DOHH2 (cell line): ENCODE results near the gene IGF1R.

ENCODE experiments used
- H3F3A ChIP-seq: fragments of 200-600 bp; sonication (generic), shearing (Covaris generic); 2 replicates; pipeline ENCODE4 v1.6.0; 2016; ENCODE audit warnings: antibody characterized with exemption, mild to moderate bottlenecking; ENCODE audit not compliant: control insufficient read depth, insufficient read depth
- H3K27ac ChIP-seq: fragments of 200-600 bp; sonication (generic); 2 replicates; pipeline ENCODE4 v1.5.1; 2014; ENCODE audit warnings: low read depth, mild to moderate bottlenecking, low read length, moderate library complexity
- H3K27me3 ChIP-seq: fragments of 200-600 bp; sonication (generic); 2 replicates; pipeline ENCODE4 v1.6.1; 2014; ENCODE audit warnings: mild to moderate bottlenecking, low read length, mixed read lengths; ENCODE audit not compliant: control insufficient read depth
- H3K36me3 ChIP-seq: fragments of 200-600 bp; sonication (generic); 2 replicates; pipeline ENCODE4 v1.6.1; 2014; ENCODE audit warnings: mild to moderate bottlenecking, low read length, moderate library complexity, mixed read lengths; ENCODE audit not compliant: control insufficient read depth
- H3K4me1 ChIP-seq: fragments of 200-600 bp; sonication (generic); 2 replicates; pipeline ENCODE4 v1.6.1; 2014; ENCODE audit warnings: mild to moderate bottlenecking, low read length, mixed read lengths; ENCODE audit not compliant: control insufficient read depth
- H3K4me2 ChIP-seq: fragments of 200-600 bp; sonication (generic); 2 replicates; pipeline ENCODE4 v1.6.0; 2014; ENCODE audit warnings: mild to moderate bottlenecking, low read length, moderate library complexity
- H3K4me3 ChIP-seq: fragments of 200-600 bp; sonication (generic); 2 replicates; pipeline ENCODE4 v1.5.1; 2014; ENCODE audit warnings: mild to moderate bottlenecking, low read length, mixed read lengths
- H3K79me2 ChIP-seq: fragments of 200-600 bp; sonication (generic); 2 replicates; pipeline ENCODE4 v1.6.1; 2014; ENCODE audit warnings: mild to moderate bottlenecking, low read length, mixed read lengths; ENCODE audit not compliant: control insufficient read depth
- H3K9me2 ChIP-seq: fragments of 200-600 bp; sonication (generic); replicated peaks from 2 replicates; pipeline ENCODE4 v1.6.1; 2014; ENCODE audit warnings: mild to moderate bottlenecking, low read length, mixed read lengths; ENCODE audit not compliant: control insufficient read depth
- H3K9me3 ChIP-seq: fragments of 200-600 bp; sonication (generic); 2 replicates; pipeline ENCODE4 v1.6.1; 2014; ENCODE audit warnings: antibody characterized with exemption, low read length, mixed read lengths; ENCODE audit not compliant: control insufficient read depth, insufficient read depth
- H4K20me1 ChIP-seq: fragments of 200-600 bp; sonication (generic); 2 replicates; pipeline ENCODE4 v1.6.0; 2014; ENCODE audit warnings: low read depth, mild to moderate bottlenecking, antibody characterized with exemption, low read length, moderate library complexity; ENCODE audit not compliant: control insufficient read depth, insufficient read depth
- EZH2phosphoT487 ChIP-seq: fragments of 200-600 bp; sonication (generic); IDR thresholded peaks from 2 replicates; pipeline ENCODE4 v1.6.1; 2017; ENCODE audit warnings: borderline replicate concordance, mild to moderate bottlenecking, antibody characterized with exemption, low read length, moderate library complexity, mixed read lengths
- TF ChIP-seq, protein P1 (sequence below): fragments of 200-600 bp; sonication (generic); IDR thresholded peaks from one replicate; pipeline ENCODE4 v1.5.1; 2014; ENCODE audit warnings: antibody characterized with exemption, mild to moderate bottlenecking, low read depth, low read length; ENCODE audit not compliant: poor library complexity, severe bottlenecking

IGF1R gene

DNA sequence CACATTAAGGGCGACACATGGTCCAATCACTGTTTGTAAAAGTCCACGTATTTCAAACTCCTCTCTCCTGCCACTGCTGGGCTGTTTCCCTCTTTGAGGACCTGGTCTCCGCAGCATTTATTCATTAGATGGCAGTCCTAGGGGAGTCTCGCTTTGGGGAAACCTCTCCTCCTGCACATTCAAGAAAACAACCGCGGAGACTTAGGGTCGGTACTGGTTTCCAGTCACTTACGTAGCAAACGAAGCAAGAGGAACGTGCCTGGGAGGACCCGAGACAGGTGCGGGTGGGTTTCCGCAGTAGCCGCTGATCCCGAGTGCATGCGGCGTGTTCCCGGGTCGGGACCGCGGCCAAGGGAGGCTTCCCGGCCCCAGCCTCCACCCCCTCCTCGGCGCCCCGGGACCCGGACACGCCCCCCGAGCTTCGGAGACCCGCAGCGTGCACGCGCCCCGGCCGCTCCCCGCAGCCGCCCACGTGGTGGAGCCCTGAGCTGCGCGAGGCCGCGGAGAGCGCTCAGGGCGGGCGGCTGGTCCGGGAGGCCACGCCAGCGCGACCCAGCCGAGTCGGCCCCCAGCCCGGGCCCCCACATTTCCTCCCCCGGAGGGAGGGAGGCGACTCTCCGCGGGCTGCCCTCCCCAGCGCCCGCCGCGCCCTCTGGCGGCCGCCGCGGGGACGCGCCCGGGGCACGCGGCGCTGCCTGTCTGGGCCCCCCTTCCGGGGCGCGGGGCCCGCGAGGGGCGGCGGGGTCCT lies 1.1 kb upstream of the IGF1R start:
- H3K9me3 ChIP-seq, result no peaks in the 10 kb centered on the region
- peaks cover 11% of the 10 kb centered on the region; the same call in 1 of the 2 replicates for H4K20me1 ChIP-seq
- TF ChIP-seq, protein P1, sequence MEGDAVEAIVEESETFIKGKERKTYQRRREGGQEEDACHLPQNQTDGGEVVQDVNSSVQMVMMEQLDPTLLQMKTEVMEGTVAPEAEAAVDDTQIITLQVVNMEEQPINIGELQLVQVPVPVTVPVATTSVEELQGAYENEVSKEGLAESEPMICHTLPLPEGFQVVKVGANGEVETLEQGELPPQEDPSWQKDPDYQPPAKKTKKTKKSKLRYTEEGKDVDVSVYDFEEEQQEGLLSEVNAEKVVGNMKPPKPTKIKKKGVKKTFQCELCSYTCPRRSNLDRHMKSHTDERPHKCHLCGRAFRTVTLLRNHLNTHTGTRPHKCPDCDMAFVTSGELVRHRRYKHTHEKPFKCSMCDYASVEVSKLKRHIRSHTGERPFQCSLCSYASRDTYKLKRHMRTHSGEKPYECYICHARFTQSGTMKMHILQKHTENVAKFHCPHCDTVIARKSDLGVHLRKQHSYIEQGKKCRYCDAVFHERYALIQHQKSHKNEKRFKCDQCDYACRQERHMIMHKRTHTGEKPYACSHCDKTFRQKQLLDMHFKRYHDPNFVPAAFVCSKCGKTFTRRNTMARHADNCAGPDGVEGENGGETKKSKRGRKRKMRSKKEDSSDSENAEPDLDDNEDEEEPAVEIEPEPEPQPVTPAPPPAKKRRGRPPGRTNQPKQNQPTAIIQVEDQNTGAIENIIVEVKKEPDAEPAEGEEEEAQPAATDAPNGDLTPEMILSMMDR, result peak; percentile 31
- TF ChIP-seq EZH2phosphoT487, result no peak
- peaks cover 10% of the 10 kb centered on the region for H3K4me1 ChIP-seq
- peak overlapping the region; percentile 52; the same call in 1 of the 2 replicates for H3K27ac ChIP-seq
- peak overlapping the region; percentile 77 for H3K4me3 ChIP-seq
- H3K4me2 ChIP-seq, result peak overlapping the region; percentile 87
- no peaks in the 10 kb centered on the region for H3F3A ChIP-seq
- H3K27me3 ChIP-seq, result peaks cover 34% of the 10 kb centered on the region
- no peaks in the 10 kb centered on the region for H3K36me3 ChIP-seq
- H3K9me2 ChIP-seq, result no peaks in the 10 kb centered on the region
- peaks cover 23% of the 10 kb centered on the region for H3K79me2 ChIP-seq

DNA sequence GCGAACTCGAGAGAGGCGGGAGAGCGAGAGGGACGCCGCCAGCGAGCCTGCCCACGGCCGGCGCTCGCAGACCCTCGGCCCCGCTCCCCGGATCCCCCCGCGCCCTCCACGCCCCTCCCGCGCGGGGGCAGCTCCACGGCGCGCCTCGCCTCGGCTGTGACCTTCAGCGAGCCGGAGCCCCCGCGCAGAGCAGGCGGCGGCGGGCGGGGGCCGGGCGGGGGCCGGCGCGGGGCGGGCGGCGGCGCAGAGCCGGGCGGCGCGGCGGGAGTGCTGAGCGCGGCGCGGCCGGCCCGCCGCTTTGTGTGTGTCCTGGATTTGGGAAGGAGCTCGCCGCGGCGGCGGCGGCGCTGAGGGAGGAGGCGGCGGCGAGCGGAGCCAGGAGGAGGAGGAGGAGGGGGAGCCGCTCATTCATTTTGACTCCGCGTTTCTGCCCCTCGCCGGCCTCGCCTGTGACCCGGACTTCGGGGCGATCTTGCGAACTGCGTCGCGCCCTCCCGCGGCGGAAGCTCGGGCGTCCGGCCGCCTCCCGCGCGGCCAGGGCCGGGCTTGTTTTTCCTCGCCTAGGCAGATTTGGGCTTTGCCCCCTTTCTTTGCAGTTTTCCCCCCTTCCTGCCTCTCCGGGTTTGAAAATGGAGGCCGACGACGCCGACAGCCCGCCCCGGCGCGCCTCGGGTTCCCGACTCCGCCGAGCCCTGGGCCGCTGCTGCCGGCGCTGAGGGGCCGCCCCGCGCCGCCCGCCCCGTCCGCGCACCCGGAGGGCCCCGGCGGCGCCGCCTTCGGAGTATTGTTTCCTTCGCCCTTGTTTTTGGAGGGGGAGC lies 524 bp downstream of the IGF1R start:
- H3K27me3 ChIP-seq, result peaks cover 38% of the 10 kb centered on the region
- peaks cover 32% of the 10 kb centered on the region for H3K79me2 ChIP-seq
- H3K4me2 ChIP-seq, result peak overlapping the region; percentile 68
- no peaks in the 10 kb centered on the region for H3K9me2 ChIP-seq
- H3K36me3 ChIP-seq, result no peaks in the 10 kb centered on the region
- H3K4me3 ChIP-seq, result peak overlapping the region; percentile 75
- no peaks in the 10 kb centered on the region for H3F3A ChIP-seq
- H4K20me1 ChIP-seq, result peaks cover 19% of the 10 kb centered on the region
- H3K9me3 ChIP-seq, result no peaks in the 10 kb centered on the region
- no peak overlapping the region for H3K27ac ChIP-seq
- TF ChIP-seq, protein P1, result peak; percentile 23
- no peak for TF ChIP-seq EZH2phosphoT487
- peaks cover 10% of the 10 kb centered on the region for H3K4me1 ChIP-seq

DNA sequence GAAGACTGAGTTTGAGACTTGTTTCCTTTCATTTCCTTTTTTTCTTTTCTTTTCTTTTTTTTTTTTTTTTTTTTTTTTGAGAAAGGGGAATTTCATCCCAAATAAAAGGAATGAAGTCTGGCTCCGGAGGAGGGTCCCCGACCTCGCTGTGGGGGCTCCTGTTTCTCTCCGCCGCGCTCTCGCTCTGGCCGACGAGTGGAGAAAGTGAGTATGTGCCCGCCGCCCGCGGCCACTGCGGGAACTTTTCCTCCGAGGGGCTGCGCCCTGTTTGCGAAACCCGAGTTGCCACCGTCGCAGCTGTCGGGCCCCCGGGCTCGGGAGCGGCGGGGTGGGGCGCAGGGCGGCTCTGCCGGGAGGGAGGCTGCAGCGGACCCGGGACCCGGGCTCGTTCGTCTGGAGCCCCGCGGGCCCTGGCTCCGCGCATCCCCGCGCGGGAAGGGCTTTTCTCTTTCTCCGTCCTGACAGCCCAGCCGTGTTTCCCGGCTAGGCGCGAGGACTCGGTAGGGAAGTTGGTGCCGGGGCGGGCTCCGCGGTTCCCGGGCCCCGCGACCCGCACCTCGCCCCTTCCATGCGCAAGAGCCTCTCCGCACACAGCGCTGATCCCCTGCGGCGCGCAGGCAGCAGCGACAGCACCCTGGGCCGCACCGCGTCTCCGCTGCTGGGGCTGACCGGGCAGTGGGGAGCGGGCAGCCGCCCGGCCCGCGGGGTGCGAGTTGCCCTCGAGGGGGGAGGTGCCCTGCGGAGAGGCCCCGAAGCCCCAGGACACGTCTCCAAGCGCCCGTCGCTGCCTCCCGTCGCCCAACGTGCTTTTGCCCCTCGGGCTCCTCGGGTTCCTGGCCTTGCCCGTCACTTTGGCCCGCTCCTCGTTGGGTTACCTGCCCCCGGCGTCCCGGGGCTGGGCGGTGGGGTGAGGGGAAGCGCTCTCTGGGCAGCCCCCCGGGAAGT lies 1.4 kb downstream of the IGF1R start:
- Histone ChIP-seq H3K4me1 (peaks cover 10% of the 10 kb centered on the region), H3K4me3 (peak overlapping the region; percentile 75), H3K27ac (no peak overlapping the region), H3K4me2 (peak overlapping the region; percentile 68), H3K79me2 (peaks cover 40% of the 10 kb centered on the region), H3K27me3 (peaks cover 36% of the 10 kb centered on the region), H4K20me1 (peaks cover 27% of the 10 kb centered on the region), H3F3A (no peaks in the 10 kb centered on the region), H3K36me3 (no peaks in the 10 kb centered on the region), H3K9me2 (no peaks in the 10 kb centered on the region), H3K9me3 (no peaks in the 10 kb centered on the region)
- TF ChIP-seq, protein P1, result no peak
- no peak for TF ChIP-seq EZH2phosphoT487
